Measurements from ENCODE around the gene PTGFR. TPM values are rescaled to one million over a fixed set of nuclear protein-coding genes. Genes with fewer than 3 reads are reported as not detected.

Gene PTGFR
- total and polyA plus RNA-seq, 2 of the 4 experiments (the other 2 are of a cell fraction): 1.7 to 5.4 TPM

- no peak overlapping the region for H4K8ac ChIP-seq (ENCODE audit: low read depth in 2 of 2, low read length in 2 of 2)
- no peak for ATAC-seq (ENCODE audit: low read depth)
- POLR2A ChIA-PET (ENCODE audit: unreplicated experiment): no interaction called here
- H3K9me3 ChIP-seq (ENCODE audit: control insufficient read depth, insufficient read depth, low read length): no peaks in the 10 kb centered on the region
- dilution Hi-C loops (cut with HindIII; ENCODE audit: low sequenced_read_pairs, unreplicated experiment) (no loop called here), intact Hi-C loops (cut with micrococcal nuclease) (no loop called here), in situ Hi-C loops (cut with MboI; ENCODE audit: low sequenced_read_pairs) (no loop called here)
- no peaks in the 10 kb centered on the region for H3K79me1 ChIP-seq (ENCODE audit: low read depth in 1 of 2, low read length in 2 of 2)
- H2AFZ ChIP-seq (replicated peaks; ENCODE audit: low read length, poor library complexity): no peak overlapping the region
- no peaks in the 10 kb centered on the region; the same call in 1 of the 2 replicates for H3K4me1 ChIP-seq (ENCODE audit: control insufficient read depth, insufficient read depth, low read length)
- no peak overlapping the region for H2BK15ac ChIP-seq (ENCODE audit: low read depth, low read length)
- no peak overlapping the region for H3K14ac ChIP-seq (replicated peaks; ENCODE audit: low read depth, low read length)
- CTCF ChIA-PET: no interaction called here
- no peaks in the 10 kb centered on the region for H3K9me1 ChIP-seq (ENCODE audit: insufficient read depth, low read length)
- H4K5ac ChIP-seq (ENCODE audit: low read depth, low read length): no peak overlapping the region
- H4K20me1 ChIP-seq (ENCODE audit: insufficient read depth, low read length): no peaks in the 10 kb centered on the region
- no peak overlapping the region for H3K56ac ChIP-seq (ENCODE audit: extremely low read depth, insufficient read depth, low read length)
- BruUV-seq (replicated peaks): no TSS peak
- no CpG with 5 or more reads among the region's 2 CpGs for WGBS, 2 experiments (ENCODE audit: extremely low coverage in 2 of 2, insufficient read length in 1 of 2)
- H2AK9ac ChIP-seq (replicated peaks; ENCODE audit: low read depth, low read length, poor library complexity): no peak overlapping the region
- no peak overlapping the region for H3K9ac ChIP-seq (ENCODE audit: low read depth, low read length)
- H2AK5ac ChIP-seq (ENCODE audit: low read depth, low read length): no peak overlapping the region
- H3K27me3 ChIP-seq (ENCODE audit: control insufficient read depth, insufficient read depth, low read length): no peaks in the 10 kb centered on the region
- no peak overlapping the region for H2BK120ac ChIP-seq (ENCODE audit: low read depth, low read length)
- H2BK20ac ChIP-seq (ENCODE audit: low read depth, low read length): no peak overlapping the region
- DNase-seq: no peak
- H3K4me3 ChIP-seq (ENCODE audit: insufficient read depth, low read depth, low read length): no peak overlapping the region
- H4K91ac ChIP-seq (ENCODE audit: insufficient read depth, low read depth, low read length): no peak overlapping the region
- H3K4ac ChIP-seq (ENCODE audit: low read depth, low read length): no peak overlapping the region
- no peak overlapping the region for H3K23ac ChIP-seq (ENCODE audit: low read depth, low read length)
- no peak overlapping the region for H3K18ac ChIP-seq (ENCODE audit: low read depth, low read length)
- no peak overlapping the region for H3K4me2 ChIP-seq (ENCODE audit: low read depth, low read length)
- H2BK5ac ChIP-seq (ENCODE audit: low read depth, low read length, poor library complexity, severe bottlenecking): no peak overlapping the region
- TF ChIP-seq FOS (IDR thresholded peaks at IDR 0.05; ENCODE audit: low read depth, low read length): no peak
- no peak for TF ChIP-seq NFE2L2 (IDR thresholded peaks at IDR 0.05; ENCODE audit: low read depth, low read length)
- TF ChIP-seq MAFK (IDR thresholded peaks at IDR 0.05; ENCODE audit: low read depth, low read length): no peak
- no peak for TF ChIP-seq RCOR1 (IDR thresholded peaks at IDR 0.05; ENCODE audit: insufficient replicate concordance, low read length)
- TF ChIP-seq CTCF (conservative IDR thresholded peaks at IDR 0.05; ENCODE audit: low read depth, low read length): no peak
- no peak for TF ChIP-seq BHLHE40 (IDR thresholded peaks at IDR 0.05; ENCODE audit: low read depth, low read length)
- TF ChIP-seq MAZ (IDR thresholded peaks at IDR 0.05; ENCODE audit: borderline replicate concordance, low read depth, low read length): no peak
- TF ChIP-seq SMC3 (IDR thresholded peaks at IDR 0.05; ENCODE audit: low read depth, low read length): no peak
- TF ChIP-seq RAD21 (IDR thresholded peaks at IDR 0.05; ENCODE audit: low read length): no peak
- TF ChIP-seq MXI1 (IDR thresholded peaks at IDR 0.05; ENCODE audit: borderline replicate concordance, low read depth, low read length): no peak
- H3K36me3 ChIP-seq (ENCODE audit: control insufficient read depth, insufficient read depth, low read length): no peaks in the 10 kb centered on the region
- H3K27ac ChIP-seq (ENCODE audit: insufficient read depth, low read length): no peak overlapping the region
Observed at GRCh38 chr1:78526496-78526895, 35.7 kb downstream of the PTGFR start.

Measured in IMR-90 (cell line).